ENCODE results near the gene ZMYND15.

The ZMYND15 gene

DNA sequence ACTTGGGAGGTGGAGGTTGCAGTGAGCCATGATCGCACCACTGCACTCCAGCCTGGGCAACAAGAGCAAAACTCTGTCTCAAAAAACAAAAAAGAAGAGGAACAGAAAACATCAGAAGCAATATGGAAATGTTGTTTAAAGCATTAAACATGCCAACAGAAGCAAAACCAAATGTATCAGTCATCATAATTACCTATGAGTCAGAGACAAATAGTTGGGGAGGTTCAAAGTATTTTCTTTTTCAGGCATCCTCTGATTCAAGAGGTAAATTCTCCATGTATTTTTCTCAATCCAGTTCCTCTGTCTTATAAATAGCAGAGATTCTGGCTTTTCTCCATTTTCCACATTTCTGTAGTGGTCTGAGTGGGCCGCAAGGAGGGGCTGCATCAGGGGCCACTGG lies 30.0 kb downstream of the ZMYND15 start:
- Mint-ChIP-seq H3K9me3 (no peaks in the 10 kb centered on the region), H3K27me3 (peaks cover 12 to 31% of the 10 kb centered on the region in 2 donors), H3K4me1 (peaks cover under 1% of the 10 kb centered on the region in 2 donors), H3K27ac (no peak overlapping the region), H3K36me3 (no peaks in the 10 kb centered on the region), H3K4me3 (no peak overlapping the region)
- peak in 1 of 2 donors; percentile 36 for ATAC-seq (replicated peaks)
- DNase-seq: no peak

DNA sequence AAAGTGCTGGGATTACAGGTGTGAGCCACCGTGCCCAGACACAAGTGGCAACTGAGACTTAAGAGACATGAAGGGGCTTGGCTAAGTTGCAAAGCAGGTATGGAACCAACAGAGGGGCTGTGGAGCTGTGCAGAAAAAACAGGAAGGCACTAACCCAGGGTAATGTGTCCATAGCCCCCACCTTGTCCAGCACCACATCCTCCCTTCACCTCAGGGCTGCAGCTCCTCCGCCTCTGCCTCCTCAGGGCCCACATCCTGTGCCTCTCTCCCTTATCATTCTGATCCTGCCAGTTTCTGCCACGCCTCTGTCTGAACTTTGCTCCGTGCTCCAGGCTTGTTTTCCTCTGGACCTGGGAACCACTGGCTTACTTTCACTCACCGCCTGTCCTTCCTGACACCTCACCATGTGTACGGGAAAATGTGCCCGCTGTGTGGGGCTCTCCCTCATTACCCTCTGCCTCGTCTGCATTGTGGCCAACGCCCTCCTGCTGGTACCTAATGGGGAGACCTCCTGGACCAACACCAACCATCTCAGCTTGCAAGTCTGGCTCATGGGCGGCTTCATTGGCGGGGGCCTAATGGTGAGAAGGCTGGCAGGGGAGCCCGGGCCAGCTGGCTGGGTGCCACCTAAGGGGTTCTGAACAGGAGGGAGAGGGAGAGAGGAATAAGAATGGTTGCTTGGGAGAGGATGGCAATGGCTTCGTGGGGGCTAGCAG lies 32.0 kb downstream of the ZMYND15 start, which contains the start of gene TM4SF5:
TSS of gene TM4SF5 (plus strand) at position 368 of the 716 bp plus-strand sequence. CDS start at position 405, 37 bp downstream.
- Mint-ChIP-seq H3K9me3 (no peaks in the 10 kb centered on the region), H3K4me1 (peaks cover 1 to 5% of the 10 kb centered on the region in 2 donors), H3K27ac (no peak within 1 kb of the TSS), H3K36me3 (no peaks in the 10 kb centered on the region), H3K4me3 (no peak within 1 kb of the TSS), H3K27me3 (peaks cover 12 to 31% of the 10 kb centered on the region in 2 donors)
- no peak for DNase-seq
- ATAC-seq (replicated peaks): no peak

DNA sequence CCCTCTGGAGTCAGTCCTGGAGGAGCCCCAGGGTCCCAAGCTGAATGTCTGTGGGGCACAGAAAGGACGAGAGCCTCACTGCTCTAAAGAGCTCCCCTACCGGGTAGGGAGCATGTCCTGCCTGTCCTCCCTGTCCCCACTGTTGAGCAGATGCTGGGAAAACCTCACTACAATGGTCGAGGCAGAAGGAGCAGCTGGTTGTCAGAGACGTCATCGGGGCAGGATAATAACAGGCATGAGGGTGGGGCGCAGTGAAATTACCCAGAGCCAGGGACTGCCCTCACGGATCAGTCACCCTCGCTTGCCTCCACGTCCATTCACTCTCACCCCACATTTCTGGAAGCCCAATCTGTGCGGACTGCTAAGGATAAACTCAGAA lies 32.6 kb downstream of the ZMYND15 start:
- DNase-seq (no peak), ATAC-seq (replicated peaks) (no peak)
- H3K4me1 Mint-ChIP-seq: peaks cover 1 to 5% of the 10 kb centered on the region in 2 donors
- H3K27me3 Mint-ChIP-seq: peaks cover 12 to 31% of the 10 kb centered on the region in 2 donors
- H3K27ac Mint-ChIP-seq: no peak overlapping the region
- no peaks in the 10 kb centered on the region for H3K9me3 Mint-ChIP-seq
- H3K36me3 Mint-ChIP-seq: no peaks in the 10 kb centered on the region
- H3K4me3 Mint-ChIP-seq: no peak overlapping the region

DNA sequence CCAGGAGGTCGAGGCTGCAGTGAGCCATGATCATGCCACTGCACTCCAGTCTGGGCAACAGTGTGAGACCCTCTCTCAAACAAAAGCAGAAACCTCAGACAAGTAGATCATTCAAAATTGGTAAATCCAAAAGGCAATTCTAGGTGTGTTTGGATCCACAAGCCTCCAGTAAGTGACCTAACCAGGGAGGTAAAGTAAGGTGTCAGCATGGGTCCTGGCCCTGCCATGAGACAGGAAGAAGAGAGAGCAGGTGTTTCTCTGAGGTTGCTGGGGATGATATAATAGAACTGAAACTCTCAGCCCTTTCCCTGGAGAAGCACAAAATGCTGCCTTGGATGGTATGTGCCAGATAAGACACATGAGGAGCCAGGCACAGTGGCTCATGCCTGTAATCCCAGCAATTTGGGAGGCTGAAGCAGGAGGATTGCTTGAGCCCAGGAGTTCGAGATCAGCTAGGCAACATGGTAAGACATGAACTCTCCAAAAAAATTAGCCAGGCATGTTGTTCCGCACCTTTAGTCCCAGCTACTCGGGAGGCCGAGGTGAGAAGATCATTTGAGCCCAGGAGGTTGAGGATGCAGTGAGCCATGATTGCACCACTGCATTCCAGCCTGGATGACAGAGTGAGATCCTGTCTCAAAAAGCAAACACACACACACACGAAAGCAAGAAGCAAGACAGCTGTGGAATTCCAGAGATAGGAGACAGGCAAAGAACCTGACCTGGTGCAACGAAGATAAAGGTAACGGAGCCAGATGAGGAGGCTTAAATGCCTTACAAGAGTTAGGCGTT lies 38.5 kb downstream of the ZMYND15 start:
- peaks cover 0 to 2% of the 10 kb centered on the region in 2 donors for H3K9me3 Mint-ChIP-seq
- no peak overlapping the region for H3K27ac Mint-ChIP-seq
- peaks cover 0 to 2% of the 10 kb centered on the region in 2 donors for H3K36me3 Mint-ChIP-seq
- ATAC-seq (replicated peaks) (no peak), DNase-seq (no peak)
- peaks cover 26 to 33% of the 10 kb centered on the region in 2 donors for H3K27me3 Mint-ChIP-seq
- no peak overlapping the region for H3K4me3 Mint-ChIP-seq
- peaks cover 5% of the 10 kb centered on the region in 2 donors for H3K4me1 Mint-ChIP-seq

DNA sequence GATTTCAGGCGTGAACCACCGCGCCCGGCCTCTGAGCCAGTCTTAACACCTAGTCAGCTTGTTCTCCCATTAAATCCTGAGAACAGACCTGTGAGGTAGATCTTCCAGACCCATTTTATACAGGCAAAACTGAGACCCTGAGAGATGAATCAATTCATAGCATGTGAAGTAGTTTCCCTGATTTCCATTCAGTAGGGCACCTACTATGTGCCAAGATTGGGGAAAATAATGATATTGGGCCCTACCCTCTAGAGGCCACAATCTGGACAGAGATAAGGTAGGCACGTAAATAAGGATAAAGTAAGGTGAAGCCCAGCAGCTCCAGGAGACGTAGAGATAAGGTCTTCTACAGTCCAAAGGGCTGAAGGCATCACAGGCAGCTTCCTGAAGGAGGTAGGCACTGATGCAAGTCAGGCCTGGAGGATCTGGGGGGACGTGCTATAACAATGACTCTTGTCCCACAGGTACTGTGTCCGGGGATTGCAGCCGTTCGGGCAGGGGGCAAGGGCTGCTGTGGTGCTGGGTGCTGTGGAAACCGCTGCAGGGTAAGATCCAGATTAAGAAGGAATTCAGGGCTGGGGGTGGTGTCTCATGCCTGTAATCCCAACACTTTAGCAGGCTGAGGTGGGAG lies 40.8 kb downstream of the ZMYND15 start:
- ATAC-seq (replicated peaks): no peak
- Mint-ChIP-seq H3K9me3 (peaks cover 0 to 2% of the 10 kb centered on the region in 2 donors), H3K4me3 (no peak overlapping the region), H3K4me1 (peaks cover 4 to 6% of the 10 kb centered on the region in 2 donors), H3K27ac (no peak overlapping the region), H3K36me3 (peaks cover 0 to 2% of the 10 kb centered on the region in 2 donors), H3K27me3 (peaks cover 34 to 44% of the 10 kb centered on the region in 2 donors)
- no peak for DNase-seq

DNA sequence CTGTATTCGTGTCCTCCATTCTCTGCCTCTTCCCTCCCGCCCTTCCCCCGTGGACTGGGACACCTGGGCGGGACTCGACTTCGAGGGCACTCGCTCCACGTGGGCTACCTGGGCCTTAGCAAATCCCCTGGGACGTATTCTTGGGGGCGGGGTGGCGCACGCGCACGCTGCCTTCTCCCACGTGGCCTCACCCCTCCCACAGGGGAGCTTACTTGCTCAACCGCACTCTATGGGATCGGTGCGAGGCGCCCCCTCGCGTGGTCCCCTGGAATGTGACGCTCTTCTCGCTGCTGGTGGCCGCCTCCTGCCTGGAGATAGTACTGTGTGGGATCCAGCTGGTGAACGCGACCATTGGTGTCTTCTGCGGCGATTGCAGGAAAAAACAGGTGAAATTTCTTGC lies 43.0 kb downstream of the ZMYND15 start:
- peak overlapping the region in 1 of 2 donors; percentile 41 for H3K4me3 Mint-ChIP-seq
- ATAC-seq (replicated peaks): no peak
- H3K36me3 Mint-ChIP-seq: peaks cover 0 to 2% of the 10 kb centered on the region in 2 donors
- no peak for DNase-seq
- H3K4me1 Mint-ChIP-seq: peaks cover 16 to 25% of the 10 kb centered on the region in 2 donors
- H3K27ac Mint-ChIP-seq: peak overlapping the region; percentile 56
- H3K9me3 Mint-ChIP-seq: peaks cover 0 to 2% of the 10 kb centered on the region in 2 donors
- peaks cover 51 to 66% of the 10 kb centered on the region in 2 donors for H3K27me3 Mint-ChIP-seq

DNA sequence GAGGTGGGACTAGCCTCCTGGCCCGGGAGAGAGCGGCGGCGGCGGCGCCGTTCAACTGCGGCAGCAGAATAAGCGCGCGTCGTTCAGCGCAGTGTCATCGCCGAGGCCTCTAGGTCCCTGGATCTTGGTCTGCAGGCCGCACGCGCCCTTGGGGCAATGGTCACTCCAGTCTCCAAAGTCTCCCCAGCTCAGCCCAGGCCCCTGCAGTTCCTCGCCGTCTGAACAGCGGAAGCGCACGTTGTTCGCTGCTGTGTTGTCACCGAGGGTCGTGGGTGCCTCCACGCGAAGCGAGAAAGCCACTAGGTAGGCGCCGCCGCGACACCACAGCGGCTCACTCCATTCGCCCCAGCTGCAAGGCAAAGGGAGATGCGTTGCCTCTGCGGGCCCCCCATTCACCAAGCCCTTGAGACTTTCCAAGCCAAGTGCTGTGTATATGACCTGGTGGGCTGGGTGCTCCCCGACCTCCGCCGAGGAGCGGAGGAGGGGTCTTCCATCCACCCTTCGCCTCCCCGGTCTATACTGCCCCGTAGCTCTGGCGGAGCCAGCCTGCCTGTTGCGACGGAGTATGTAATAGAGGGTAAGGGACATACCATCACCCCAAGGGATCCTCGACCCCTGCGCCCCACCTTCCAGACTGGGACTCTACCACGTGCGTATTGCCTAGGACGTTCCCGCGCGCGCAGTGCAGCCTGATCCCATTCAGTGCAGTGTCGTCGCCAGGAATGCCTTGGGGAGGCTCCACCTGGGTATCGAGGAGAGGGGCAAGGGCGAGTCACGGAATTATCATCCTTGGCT lies 45.9 kb downstream of the ZMYND15 start:
- H3K4me1 Mint-ChIP-seq: peaks cover 18 to 38% of the 10 kb centered on the region in 2 donors
- peak overlapping the region; percentile 77 for H3K27ac Mint-ChIP-seq
- H3K9me3 Mint-ChIP-seq: peaks cover 0 to 2% of the 10 kb centered on the region in 2 donors
- H3K4me3 Mint-ChIP-seq: peak overlapping the region; percentile 41 to 70
- peaks cover 53 to 74% of the 10 kb centered on the region in 2 donors for H3K27me3 Mint-ChIP-seq
- ATAC-seq (replicated peaks) (no peak), DNase-seq (no peak)
- peaks cover 0 to 2% of the 10 kb centered on the region in 2 donors for H3K36me3 Mint-ChIP-seq

DNA sequence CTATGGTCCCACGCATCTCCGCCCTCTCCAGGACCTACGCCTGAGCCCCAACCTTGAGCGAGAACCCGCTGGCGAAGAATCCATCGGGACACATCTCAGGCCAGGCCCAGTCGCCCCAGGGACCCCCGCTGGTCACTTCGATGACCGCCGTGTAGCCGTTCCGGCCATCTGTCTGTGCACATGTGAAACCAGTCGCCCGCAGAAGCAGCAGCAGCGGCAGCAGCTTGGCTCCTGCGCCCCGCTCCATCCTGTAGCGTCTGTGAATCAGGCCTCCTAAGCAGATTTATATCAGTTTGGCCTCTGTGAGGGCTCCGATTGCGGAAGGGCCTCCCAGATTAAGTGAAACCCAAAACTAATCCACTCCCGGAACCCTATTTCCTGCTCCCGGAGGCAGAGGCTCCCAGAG lies 46.5 kb downstream of the ZMYND15 start, which contains the start of gene VMO1:
TSS of gene VMO1 (minus strand) at position 259 of the 406 bp plus-strand sequence. CDS start at position 247, 12 bp downstream.
- ATAC-seq (replicated peaks): no peak
- H3K36me3 Mint-ChIP-seq: peaks cover 0 to 2% of the 10 kb centered on the region in 2 donors
- peaks cover 0 to 2% of the 10 kb centered on the region in 2 donors for H3K9me3 Mint-ChIP-seq
- peaks cover 21 to 44% of the 10 kb centered on the region in 2 donors for H3K4me1 Mint-ChIP-seq
- H3K27ac Mint-ChIP-seq: peak within 1 kb of the TSS; percentile 77
- no peak for DNase-seq
- peaks cover 48 to 70% of the 10 kb centered on the region in 2 donors for H3K27me3 Mint-ChIP-seq
- peak within 1 kb of the TSS; percentile 41 to 70 for H3K4me3 Mint-ChIP-seq

DNA sequence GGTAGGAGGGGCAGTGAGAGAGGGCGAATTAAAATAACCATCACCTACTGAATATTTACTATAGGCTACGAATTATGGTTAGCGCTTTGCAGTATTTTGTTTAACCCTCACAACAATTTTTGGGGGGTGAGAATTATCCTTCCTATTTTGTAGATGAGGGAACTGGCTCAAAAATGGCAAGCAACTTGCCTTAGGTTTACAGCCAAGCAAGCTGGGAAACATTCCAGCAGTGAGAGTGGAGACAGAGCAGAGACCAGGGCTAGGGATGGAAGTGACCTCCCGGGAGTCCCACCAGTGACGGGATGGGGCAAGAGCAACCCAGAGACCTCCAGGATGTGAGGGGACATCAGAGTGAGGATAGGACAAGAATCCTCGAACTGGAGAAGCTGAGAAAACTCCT lies 46.9 kb downstream of the ZMYND15 start:
- DNase-seq (no peak), ATAC-seq (replicated peaks) (no peak)
- Mint-ChIP-seq H3K27me3 (peaks cover 48 to 70% of the 10 kb centered on the region in 2 donors), H3K36me3 (peaks cover 0 to 2% of the 10 kb centered on the region in 2 donors), H3K4me3 (peak overlapping the region in 1 of 2 donors; percentile 44), H3K27ac (no peak overlapping the region), H3K4me1 (peaks cover 21 to 46% of the 10 kb centered on the region in 2 donors), H3K9me3 (peaks cover 0 to 2% of the 10 kb centered on the region in 2 donors)

DNA sequence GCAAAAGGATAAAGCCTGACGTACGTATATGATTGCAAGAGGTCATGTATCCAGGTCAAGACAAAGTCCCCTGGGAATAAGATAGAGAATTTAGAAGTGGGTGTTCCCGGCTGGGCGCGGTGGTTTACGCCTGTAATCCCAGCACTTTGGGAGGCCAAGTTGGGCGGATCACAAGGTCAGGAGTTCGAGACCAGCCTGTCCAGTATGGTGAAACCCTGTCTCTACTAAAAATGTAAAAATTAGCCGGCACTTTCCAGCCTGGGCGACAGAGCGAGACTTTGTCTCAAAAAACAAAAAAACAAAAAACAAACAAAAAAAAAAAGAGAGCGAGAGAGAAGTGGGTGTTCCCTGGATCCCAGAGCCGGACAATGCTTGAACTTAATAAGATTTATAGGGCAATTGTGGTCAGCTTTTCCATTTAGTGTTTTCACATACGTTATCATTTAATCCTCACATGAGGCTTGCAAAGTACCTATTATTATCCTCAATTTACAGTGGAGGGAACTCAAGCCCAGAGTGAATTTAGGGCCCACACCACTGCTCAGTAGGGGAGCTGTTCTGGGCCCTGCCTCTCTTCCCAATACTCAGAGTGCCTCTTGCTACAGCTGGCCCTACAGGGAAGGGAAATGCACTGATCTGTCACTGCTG lies 48.6 kb downstream of the ZMYND15 start:
- Mint-ChIP-seq H3K4me3 (peak overlapping the region; percentile 29 to 36), H3K27ac (peak overlapping the region; percentile 79), H3K27me3 (peaks cover 41 to 66% of the 10 kb centered on the region in 2 donors), H3K36me3 (no peaks in the 10 kb centered on the region), H3K4me1 (peaks cover 17 to 46% of the 10 kb centered on the region in 2 donors), H3K9me3 (no peaks in the 10 kb centered on the region)
- DNase-seq (no peak), ATAC-seq (replicated peaks) (no peak)

DNA sequence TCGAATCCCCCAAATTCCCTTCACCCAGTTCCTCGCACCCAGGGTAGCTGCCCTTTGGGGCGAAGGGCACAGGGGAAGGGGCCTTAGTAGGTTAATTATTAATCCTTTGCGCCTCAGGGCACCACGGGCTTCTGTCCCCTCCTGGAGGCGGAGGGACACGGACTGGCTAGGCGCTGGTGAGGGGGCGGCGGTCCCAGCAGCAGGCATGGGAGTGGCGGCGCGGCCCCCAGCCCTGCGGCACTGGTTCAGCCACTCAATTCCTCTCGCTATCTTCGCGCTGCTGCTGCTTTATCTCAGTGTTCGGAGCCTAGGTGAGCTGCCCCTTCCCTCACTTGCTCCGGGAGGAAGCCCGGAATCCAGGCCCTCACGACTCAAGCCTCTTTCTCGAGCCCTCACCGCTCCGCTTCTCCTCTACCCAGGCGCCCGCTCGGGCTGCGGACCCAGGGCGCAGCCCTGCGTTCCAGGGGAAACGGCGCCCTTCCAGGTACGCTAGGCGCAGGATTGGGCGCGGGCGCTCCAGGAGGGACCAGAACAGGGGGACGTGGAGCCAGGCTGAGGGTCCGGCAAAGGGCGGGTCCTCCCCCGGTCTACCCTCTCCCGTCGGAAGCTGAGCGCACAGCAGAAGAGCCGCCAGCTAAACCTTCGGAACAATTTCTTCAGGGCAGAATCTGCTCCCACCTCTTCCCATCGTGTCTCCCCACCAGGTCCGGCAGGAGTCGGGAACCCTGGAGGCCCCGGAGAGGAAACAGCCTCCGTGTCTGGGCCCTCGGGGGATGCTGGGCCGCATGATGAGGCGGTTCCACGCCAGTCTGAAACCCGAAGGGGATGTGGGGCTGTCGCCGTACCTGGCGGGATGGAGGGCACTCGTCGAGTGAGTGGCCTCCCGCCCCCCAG lies 49.4 kb downstream of the ZMYND15 start, which contains the start of gene GLTPD2:
TSS of gene GLTPD2 (plus strand) at position 158 of the 894 bp plus-strand sequence. CDS start at position 206, 48 bp downstream.
- Mint-ChIP-seq H3K27me3 (peaks cover 40 to 63% of the 10 kb centered on the region in 2 donors), H3K4me3 (peak within 1 kb of the TSS; percentile 88 to 96), H3K9me3 (no peaks in the 10 kb centered on the region), H3K27ac (peak within 1 kb of the TSS; percentile 79), H3K4me1 (peaks cover 17 to 46% of the 10 kb centered on the region in 2 donors), H3K36me3 (no peaks in the 10 kb centered on the region)
- DNase-seq: no peak
- no peak for ATAC-seq (replicated peaks)

DNA sequence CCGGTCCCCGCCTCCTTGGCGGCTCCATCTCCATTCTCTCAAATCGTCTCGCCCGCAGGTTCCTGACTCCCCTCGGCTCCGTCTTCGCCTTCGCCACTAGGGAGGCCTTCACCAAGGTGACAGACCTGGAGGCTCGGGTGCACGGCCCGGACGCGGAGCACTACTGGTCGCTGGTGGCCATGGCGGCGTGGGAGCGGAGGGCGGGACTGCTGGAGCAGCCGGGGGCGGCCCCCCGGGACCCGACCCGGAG lies 50.0 kb downstream of the ZMYND15 start:
- peaks cover 40 to 57% of the 10 kb centered on the region in 2 donors for H3K27me3 Mint-ChIP-seq
- peak overlapping the region; percentile 88 to 96 for H3K4me3 Mint-ChIP-seq
- ATAC-seq (replicated peaks): no peak
- no peak for DNase-seq
- peak overlapping the region; percentile 72 for H3K27ac Mint-ChIP-seq
- H3K4me1 Mint-ChIP-seq: peaks cover 17 to 46% of the 10 kb centered on the region in 2 donors
- H3K36me3 Mint-ChIP-seq: no peaks in the 10 kb centered on the region
- H3K9me3 Mint-ChIP-seq: no peaks in the 10 kb centered on the region

All from stimulated activated naive B cell treated with anti-CD40 and anti-IgM and Interleukin-4, amounts not matched to agents 10 μg/mL and 1 μg/mL and 100 μg/mL, for 72 hours (primary cell).